Measurements from ENCODE around the gene HOXC10.

DNA sequence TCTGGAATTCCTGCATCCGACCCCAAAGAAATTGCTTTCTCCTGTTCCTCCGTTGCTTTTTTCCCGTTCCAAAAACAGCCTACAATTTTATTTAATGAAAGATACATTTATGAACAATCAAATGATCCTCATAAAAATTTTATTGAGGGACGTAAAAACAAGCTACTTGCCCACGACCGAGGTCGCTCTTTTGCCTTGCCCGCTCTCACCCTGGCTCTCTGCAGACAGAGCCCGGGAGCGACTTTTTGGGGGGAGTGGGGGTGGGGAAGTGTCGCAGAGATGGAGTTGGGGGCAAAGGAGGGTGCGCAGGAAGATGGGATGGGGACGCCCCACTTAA lies 13.9 kb downstream of the HOXC10 start:
- TF ChIP-seq, protein P1, sequence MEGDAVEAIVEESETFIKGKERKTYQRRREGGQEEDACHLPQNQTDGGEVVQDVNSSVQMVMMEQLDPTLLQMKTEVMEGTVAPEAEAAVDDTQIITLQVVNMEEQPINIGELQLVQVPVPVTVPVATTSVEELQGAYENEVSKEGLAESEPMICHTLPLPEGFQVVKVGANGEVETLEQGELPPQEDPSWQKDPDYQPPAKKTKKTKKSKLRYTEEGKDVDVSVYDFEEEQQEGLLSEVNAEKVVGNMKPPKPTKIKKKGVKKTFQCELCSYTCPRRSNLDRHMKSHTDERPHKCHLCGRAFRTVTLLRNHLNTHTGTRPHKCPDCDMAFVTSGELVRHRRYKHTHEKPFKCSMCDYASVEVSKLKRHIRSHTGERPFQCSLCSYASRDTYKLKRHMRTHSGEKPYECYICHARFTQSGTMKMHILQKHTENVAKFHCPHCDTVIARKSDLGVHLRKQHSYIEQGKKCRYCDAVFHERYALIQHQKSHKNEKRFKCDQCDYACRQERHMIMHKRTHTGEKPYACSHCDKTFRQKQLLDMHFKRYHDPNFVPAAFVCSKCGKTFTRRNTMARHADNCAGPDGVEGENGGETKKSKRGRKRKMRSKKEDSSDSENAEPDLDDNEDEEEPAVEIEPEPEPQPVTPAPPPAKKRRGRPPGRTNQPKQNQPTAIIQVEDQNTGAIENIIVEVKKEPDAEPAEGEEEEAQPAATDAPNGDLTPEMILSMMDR (IDR thresholded peaks at IDR 0.05), result no peak
- TF ChIP-seq POLR2A (IDR thresholded peaks at IDR 0.05) (no peak), POLR2AphosphoS5 (IDR thresholded peaks at IDR 0.05) (no peak), EP300 (IDR thresholded peaks at IDR 0.05) (no peak)
